ENCODE measurements around the gene ALS2CL. TPM values are rescaled to one million over a fixed set of nuclear protein-coding genes. Genes with fewer than 3 reads are reported as not detected.

Gene ALS2CL
- total and polyA plus RNA-seq, 12 donors: 15.6 to 102 (median 21.6) TPM

DNA sequence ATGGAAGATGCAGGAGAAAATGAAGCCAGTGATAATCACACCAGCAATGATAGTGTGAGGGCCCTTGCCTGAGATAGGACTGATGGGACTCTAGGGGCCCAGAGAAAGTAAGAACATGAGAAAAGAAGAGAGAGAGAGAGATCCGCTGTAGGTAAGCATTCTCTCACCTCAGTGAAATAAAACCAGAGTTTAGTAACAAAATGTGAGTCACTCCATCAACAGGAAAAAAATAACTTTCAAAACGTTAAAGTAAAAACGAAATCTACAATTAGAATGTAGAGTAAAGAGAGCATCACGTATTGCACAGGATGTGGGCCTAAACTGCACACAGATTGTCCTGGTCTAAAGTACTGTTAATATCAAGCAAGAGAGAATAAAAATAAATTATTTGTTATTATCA is 30.9 kb upstream of the ALS2CL start:
- TF ChIP-seq CTCF (IDR thresholded peaks at IDR 0.05): no peak
- intact Hi-C loops (cut with DNase I): no loop called here
- Histone ChIP-seq H3K27me3 (peaks cover 0 to 12% (median 0%) of the 10 kb centered on the region in 7 donors), H3K4me3 (no peak overlapping the region), H3K36me3 (no peaks in the 10 kb centered on the region), H3K27ac (no peak overlapping the region), H3K9me3 (peaks cover 0 to 2% (median 0%) of the 10 kb centered on the region in 11 donors), H3K4me1 (no peaks in the 10 kb centered on the region)
- DNase-seq (no peak), ATAC-seq (no peak)
- 71 to 89% methylated on average over 4 of the region's 4 CpGs for WGBS, 2 donors

GRCh38 chr3:46722443-46722842 is 29.0 kb upstream of the ALS2CL start:
- H3K4me3 ChIP-seq: no peak overlapping the region
- peaks cover 0 to 2% (median 0%) of the 10 kb centered on the region in 11 donors for H3K9me3 ChIP-seq
- no peaks in the 10 kb centered on the region for H3K4me1 ChIP-seq
- H3K27me3 ChIP-seq: peaks cover 0 to 24% (median 11%) of the 10 kb centered on the region in 7 donors
- no peak for TF ChIP-seq CTCF (IDR thresholded peaks at IDR 0.05)
- DNase-seq: no peak
- intact Hi-C loops (cut with DNase I): no loop called here
- no peak for ATAC-seq
- no peak overlapping the region for H3K27ac ChIP-seq
- no peaks in the 10 kb centered on the region for H3K36me3 ChIP-seq
- 91% methylated on average over 5 of the region's 5 CpGs for WGBS, 2 donors

DNA sequence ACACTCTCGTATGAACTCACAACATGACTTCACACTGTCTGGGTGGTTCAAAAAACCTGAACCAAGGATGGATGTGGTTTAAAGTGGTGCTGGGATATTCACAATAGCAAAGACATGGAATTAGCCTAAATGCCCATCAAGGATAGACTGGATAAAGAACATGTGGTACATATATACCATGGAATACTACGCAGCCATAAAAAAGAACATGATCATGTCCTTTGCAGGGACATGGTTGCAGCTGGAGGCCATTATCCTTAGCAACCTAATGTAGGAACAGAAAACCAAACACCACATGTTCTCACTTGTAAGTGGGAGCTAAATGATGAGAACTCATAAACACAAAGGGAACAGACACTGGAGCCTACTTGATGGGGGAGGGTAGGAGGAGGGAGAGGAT is 27.5 kb upstream of the ALS2CL start:
- Histone ChIP-seq H3K27me3 (peaks cover 0 to 26% (median 13%) of the 10 kb centered on the region in 7 donors), H3K4me3 (no peak overlapping the region), H3K9me3 (peaks cover 0 to 2% (median 0%) of the 10 kb centered on the region in 11 donors), H3K36me3 (no peaks in the 10 kb centered on the region), H3K4me1 (no peaks in the 10 kb centered on the region), H3K27ac (no peak overlapping the region)
- DNase-seq: no peak
- no peak for TF ChIP-seq CTCF (IDR thresholded peaks at IDR 0.05)
- no peak for ATAC-seq
- intact Hi-C loops (cut with DNase I): no loop called here
- 71 to 98% methylated on average over 2 of the region's 2 CpGs for WGBS, 2 donors

DNA sequence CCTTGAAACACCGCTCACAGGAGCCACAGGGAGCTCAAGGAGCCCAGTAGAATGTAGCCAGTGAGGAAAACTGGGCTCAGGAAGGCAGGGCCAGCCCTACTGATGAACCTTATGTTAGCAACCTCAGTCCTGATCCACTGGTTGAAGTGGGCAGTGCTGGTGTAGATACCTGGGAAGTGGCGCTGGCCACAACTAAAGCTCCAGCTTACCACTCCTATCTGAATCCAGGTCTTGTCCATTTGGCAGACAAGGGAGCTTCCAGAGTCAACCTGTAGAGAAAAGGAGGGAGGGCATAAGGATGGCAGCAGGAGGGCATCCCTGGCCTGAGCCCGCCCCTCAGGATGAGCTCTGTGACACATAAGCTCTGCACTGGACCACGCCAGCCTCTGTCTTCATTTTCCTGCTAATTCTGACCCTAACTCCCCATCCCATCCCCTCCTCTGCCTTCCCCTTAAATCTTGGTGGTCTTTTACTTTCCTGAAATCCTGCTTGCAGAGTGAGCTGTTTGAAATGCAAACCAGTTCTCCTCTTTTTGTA is 26.3 kb upstream of the ALS2CL start:
- H3K4me1 ChIP-seq: no peaks in the 10 kb centered on the region
- no peaks in the 10 kb centered on the region for H3K36me3 ChIP-seq
- peaks cover 0 to 2% (median 0%) of the 10 kb centered on the region in 11 donors for H3K9me3 ChIP-seq
- 84 to 98% methylated on average over 4 of the region's 4 CpGs for WGBS, 2 donors
- no peak for ATAC-seq
- H3K4me3 ChIP-seq: no peak overlapping the region
- no peak for DNase-seq
- H3K27ac ChIP-seq: no peak overlapping the region
- TF ChIP-seq CTCF (IDR thresholded peaks at IDR 0.05): no peak
- H3K27me3 ChIP-seq: peaks cover 0 to 30% (median 13%) of the 10 kb centered on the region in 7 donors
- intact Hi-C loops (cut with DNase I): loop anchor here in 1 of 10 donors (10.0 kb wide), 1 partner anchor 605 kb away; no protein-coding TSS in a partner anchor

Data from heart right ventricle (tissue), 16 donors.